NCI-H128 (cell line): Measurements from ENCODE around the gene ADAR.

ENCODE experiments used
- DNase-seq: peaks from one replicate; lab custom pipeline; 2025; ENCODE audit not compliant: unreplicated experiment; lab: John Stamatoyannopoulos, UW

Gene ADAR

DNA sequence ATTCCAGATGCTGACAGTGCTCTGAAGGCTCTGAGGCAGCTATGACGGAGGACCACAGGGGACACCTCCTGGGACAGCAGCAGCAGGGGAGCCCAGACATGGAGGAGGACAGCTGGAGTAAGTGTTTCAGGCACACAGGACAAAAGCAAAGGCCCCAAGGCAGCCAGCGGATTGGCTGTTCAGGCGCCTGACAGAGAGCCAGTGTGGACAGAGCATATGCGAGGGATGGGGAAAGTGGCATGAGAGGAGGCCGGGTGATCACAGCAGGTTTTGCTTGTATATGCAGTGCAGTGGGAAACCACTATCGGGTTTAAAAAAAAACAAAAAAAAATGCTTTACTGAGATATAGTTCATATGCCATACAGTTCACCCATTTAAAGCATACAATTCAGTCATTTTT lies 21.3 kb downstream of the ADAR start:
- DNase-seq, result no peak

DNA sequence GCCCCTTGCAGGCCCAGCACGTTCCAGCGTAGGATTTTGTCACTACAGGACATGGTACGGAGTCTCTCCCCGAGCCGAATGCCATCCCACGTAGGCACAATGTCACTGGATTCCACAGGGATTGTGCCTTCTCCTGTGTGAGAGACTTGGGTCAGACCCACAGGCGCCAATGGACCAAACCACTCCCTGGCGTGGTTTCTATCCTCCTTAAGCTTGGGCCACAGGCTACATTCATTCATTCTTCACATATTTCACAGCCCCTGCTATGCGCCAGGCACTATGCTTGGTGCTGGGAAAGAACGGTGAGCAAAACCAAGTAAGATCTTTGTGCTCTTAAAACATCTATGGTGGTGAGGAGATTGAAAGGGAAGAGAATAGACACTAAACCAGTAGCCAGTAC lies 21.8 kb downstream of the ADAR start:
- DNase-seq, result no peak

DNA sequence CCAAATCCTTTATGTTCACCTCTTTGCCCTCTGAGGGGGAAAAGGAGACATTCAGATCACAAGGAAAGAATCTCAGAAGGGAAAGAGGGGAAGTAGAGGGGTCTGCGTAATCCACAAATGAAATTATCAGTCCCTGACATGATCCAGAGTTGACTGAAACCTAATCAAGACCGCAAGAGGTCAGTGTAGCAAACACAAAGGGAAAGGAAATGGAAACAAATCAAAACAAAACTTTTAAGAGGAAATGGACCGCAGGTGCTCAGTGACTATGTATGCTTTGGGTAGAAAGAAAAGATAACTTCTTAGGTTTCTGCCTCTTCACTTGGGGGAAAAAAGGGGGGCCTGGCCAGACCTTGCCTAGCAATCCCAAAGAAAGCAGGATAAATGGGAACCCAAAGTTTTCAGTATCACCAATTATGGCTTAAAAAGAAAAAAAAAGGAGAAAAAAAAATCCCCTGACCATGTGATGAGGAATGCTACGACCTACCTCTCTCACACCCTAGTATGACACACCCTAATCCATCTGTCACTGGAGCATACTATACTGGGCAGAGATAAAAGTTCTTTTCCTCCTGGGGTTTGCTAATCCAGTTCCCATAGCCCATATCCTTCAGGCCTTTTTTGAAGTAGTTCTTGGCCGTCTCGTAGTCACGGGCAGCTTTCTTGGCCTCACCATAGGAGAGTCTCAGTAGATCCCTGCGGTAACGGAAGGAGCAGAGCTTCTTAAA lies 23.6 kb downstream of the ADAR start:
- DNase-seq, result no peak

GRCh38 chr1:154583773-154584172 lies 24.2 kb downstream of the ADAR start:
- DNase-seq, result no peak

- DNase-seq, result no peak
Observed at GRCh38 chr1:154582885-154583284, 25.1 kb downstream of the ADAR start.

DNA sequence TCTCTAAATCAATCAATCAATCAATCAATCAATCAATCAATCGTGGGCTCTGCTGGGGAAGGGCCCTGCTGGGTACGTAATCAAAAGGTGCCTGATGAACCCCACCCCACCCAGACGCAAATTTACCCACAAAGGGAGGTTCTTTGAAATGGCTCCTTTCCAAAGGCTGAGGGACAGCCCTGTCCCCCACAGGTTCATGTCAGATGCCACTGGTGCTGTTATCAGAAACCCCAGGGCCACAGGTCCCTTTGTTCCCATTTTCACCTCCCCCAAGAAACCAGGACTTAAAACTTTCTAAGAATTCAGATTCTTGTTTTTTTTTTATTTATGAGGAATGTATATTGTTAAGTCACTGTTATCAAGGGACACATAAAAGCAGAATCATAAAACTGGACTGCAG lies 26.2 kb downstream of the ADAR start:
- no peak for DNase-seq

DNA sequence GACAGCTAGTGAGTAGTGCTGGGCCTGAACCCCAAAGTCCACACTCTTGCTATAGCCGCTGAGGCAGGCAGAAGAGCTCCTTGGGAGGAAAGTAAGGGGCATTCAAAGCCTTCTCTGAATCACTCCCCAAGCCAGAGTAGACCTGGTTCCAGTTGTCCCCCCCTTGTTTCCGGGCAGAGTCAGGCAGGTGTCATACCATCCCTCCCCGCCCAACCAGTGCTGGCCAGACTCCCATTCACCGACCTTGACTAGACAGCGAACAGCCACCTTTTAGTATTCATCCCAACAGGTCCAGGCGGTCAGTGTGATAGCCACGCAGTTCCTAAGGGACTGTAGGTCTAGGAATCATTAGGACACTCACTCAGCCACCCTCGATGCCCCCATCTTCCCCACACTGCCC lies 28.6 kb downstream of the ADAR start:
- no peak for DNase-seq

GRCh38 chr1:154578058-154578418 lies 29.9 kb downstream of the ADAR start:
- no peak for DNase-seq

GRCh38 chr1:154577346-154578057 lies 30.5 kb downstream of the ADAR start:
- DNase-seq, result no peak

DNA sequence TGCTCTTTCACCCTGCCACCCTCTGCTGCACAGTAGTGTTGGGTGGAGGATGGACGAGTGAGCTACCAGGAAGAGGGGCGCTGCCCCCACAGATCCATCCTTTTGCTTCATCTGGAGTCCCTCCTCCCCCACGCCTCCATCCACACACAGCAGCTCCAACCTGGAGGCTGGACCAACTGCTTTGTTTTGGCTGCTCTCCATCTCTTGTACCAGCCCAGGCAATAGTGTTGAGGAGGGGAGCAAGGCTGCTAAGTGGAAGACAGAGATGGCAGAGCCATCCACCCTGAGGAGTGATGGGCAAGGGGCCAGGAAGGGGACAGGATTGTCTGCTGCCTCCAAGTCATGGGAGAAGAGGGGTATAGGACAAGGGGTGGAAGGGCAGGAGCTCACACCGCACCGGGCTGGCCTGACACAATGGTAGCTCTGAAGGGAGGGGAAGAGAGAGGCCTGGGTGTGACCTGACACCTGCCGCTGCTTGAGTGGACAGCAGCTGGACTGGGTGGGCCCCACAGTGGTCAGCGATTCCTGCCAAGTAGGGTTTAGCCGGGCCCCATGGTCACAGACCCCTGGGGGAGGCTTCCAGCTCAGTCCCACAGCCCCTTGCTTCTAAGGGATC lies 31.9 kb downstream of the ADAR start:
- no peak for DNase-seq

DNA sequence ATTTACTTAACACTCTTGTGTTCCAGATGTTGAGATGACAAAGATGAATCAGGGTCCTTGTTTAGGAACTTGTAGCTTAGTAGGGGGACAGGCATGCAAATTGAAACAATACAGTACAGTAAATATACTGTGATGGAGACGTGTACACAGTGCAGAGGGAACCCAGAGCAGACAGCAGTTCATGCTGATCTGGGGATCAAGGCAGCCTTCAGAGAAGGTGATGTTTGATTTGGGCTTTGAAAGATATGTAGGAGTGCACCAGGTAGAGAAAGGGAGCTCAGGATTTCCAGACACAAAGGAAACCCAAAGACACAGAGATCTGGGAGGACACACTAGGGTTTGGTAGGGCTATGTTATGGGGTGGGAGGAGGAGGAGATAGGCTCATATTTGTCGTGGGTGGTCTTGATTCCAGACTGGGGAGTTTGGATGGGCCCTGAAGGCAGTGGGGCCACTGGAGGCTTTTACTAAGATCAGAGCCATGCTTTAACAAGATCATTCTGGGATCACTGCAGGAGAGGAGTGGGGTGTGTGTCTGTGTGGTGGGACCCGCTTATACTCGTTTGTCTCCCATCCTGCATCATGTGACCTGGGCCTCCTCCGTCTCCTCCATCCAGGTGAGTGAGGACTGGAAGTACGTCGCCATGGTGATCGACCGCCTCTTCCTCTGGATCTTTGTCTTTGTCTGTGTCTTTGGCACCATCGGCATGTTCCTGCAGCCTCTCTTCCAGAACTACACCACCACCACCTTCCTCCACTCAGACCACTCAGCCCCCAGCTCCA lies 32.6 kb downstream of the ADAR start:
- DNase-seq, result no peak

- no peak for DNase-seq
Observed at GRCh38 chr1:154574716-154575115, 33.3 kb downstream of the ADAR start.

DNA sequence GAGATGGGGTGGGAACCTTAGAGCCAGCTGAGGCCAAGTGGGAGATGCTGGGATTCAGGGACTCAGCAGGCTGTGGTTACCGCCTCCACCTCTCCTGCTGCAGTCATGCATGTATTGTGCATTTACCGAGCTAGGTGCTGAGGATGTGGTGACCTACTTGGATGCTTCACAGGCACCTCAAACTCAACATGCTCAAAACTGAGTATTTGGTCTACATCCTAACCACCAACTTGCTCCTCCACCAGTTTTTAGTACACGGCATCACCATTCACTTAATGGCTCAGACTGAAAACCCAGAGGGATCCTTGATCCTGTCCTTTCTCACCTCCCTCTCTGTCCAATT lies 34.8 kb downstream of the ADAR start:
- DNase-seq, result no peak

- no peak for DNase-seq
Observed at GRCh38 chr1:154572468-154573167, 35.4 kb downstream of the ADAR start.

GRCh38 chr1:154571964-154572288 lies 36.1 kb downstream of the ADAR start:
- no peak for DNase-seq

GRCh38 chr1:154571244-154571963 lies 36.6 kb downstream of the ADAR start:
- DNase-seq, result no peak

DNA sequence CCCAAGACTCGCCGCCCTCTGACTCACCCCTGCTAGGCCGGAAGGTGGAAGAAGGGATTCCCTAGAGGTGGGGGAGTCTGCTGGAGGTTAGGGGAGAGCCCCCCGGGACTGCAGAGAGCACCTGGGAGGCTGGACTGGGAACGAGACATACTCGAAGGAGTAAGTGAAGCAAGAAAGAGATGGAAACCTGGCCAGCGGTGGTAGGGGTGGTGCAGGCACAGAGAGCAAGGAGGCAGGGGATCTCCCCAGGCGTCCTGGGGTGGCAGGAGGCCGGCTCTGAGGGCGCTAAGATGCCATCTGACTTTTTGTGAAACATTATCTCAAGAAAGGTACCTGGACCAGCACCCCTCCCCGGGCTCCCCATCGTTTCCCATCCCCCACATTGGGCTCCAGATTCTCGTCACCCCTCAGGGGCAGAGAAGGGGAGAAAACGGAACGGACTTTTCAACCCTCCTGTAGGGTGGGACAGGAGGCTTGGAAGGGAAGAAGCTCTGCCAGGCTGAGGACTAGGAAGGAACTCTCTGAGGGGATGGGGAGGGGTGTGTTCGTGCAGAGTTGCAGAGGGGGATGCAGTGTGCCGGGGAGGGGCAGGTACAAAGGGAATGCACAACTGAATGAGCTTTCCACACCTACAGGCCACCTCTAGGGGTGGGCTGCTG lies 39.7 kb downstream of the ADAR start:
- no peak for DNase-seq

DNA sequence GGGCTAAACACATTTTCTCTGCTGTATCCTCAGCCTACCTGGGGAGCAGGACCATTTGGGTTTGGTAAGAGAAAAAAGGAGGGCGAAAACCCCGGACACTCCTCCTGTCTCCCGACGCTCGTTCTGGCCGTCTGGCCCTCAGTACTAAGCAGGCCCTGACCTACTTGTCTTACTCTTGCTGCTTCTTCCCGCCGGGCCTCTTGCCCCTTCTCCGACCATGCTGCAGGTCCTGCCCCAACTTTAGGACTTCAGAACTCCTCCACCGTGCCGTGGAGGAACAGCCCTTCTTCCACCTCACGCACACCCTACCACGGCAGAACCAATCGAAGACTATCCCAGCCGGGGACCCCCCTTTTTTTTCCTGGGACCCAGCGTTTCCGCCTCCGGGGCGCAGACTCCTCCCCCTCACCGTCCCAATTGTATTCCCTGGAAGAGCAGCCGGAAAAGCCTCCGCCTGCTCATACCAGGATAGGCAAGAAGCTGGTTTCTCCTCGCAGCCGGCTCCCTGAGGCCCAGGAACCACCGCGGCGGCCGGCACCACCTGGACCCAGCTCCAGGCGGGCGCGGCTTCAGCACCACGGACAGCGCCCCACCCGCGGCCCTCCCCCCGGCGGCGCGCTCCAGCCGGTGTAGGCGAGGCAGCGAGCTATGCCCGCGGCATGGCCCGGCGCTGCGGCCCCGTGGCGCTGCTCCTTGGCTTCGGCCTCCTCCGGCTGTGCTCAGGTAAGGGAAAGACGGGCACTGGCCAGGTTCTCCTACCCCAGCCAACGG lies 40.4 kb downstream of the ADAR start, which contains the start of gene CHRNB2:
CHRNB2 (plus strand) TSS at position 393 of the 771 bp plus-strand sequence; CDS start at position 660, 267 bp downstream.
- DNase-seq, result peak; percentile 71

- DNase-seq, result no peak
Observed at GRCh38 chr1:154565876-154566275, 42.1 kb downstream of the ADAR start.
